ENCODE results near the gene BORCS6.

The BORCS6 gene

GRCh38 chr17:8210761-8211458 lies 20.9 kb upstream of the BORCS6 start:
- DNase-seq (ENCODE audit: low spot score), result no peak

- DNase-seq (ENCODE audit: low spot score), result peak; percentile 97
These were observed 20.2 kb upstream of the BORCS6 start, which contains the start of gene AURKB for GRCh38 chr17:8209907-8210760. AURKB (minus strand) TSS chr17:8210575; CDS start chr17:8210224, 351 bp downstream.

GRCh38 chr17:8206536-8206935 lies 16.6 kb upstream of the BORCS6 start:
- DNase-seq (ENCODE audit: low spot score), result no peak

GRCh38 chr17:8204761-8205555 lies 15.0 kb upstream of the BORCS6 start:
- no peak for DNase-seq (ENCODE audit: low spot score)

- DNase-seq (ENCODE audit: low spot score), result peak; percentile 77
These were observed 2.3 kb upstream of the BORCS6 start for GRCh38 chr17:8192070-8192815.

- DNase-seq (ENCODE audit: low spot score), result no peak
These were observed 526 bp upstream of the BORCS6 start for GRCh38 chr17:8190506-8190905.

- no peak for DNase-seq (ENCODE audit: low spot score)
These were observed 804 bp downstream of the BORCS6 start for GRCh38 chr17:8189041-8189710.

- no peak for DNase-seq (ENCODE audit: low spot score)
These were observed 1.6 kb downstream of the BORCS6 start for GRCh38 chr17:8188263-8188839.

- peak; percentile 85 for DNase-seq (ENCODE audit: low spot score)
These were observed 2.3 kb downstream of the BORCS6 start for GRCh38 chr17:8187517-8188262.

- peak; percentile 74 for DNase-seq (ENCODE audit: low spot score)
These were observed 3.0 kb downstream of the BORCS6 start for GRCh38 chr17:8186787-8187516.

- no peak for DNase-seq (ENCODE audit: low spot score)
These were observed 3.6 kb downstream of the BORCS6 start for GRCh38 chr17:8186446-8186786.

- peak; percentile 73 for DNase-seq (ENCODE audit: low spot score)
These were observed 4.2 kb downstream of the BORCS6 start for GRCh38 chr17:8185582-8186445.

GRCh38 chr17:8176998-8177731 lies 12.8 kb downstream of the BORCS6 start:
- no peak for DNase-seq (ENCODE audit: low spot score)

- DNase-seq (ENCODE audit: low spot score), result peak; percentile 88
These were observed 13.6 kb downstream of the BORCS6 start, which contains the start of gene TMEM107 for GRCh38 chr17:8176197-8176940. TMEM107 (minus strand) TSS chr17:8176380; CDS start chr17:8176286, 94 bp downstream.

- no peak for DNase-seq (ENCODE audit: low spot score)
These were observed 14.2 kb downstream of the BORCS6 start for GRCh38 chr17:8175795-8176196.

GRCh38 chr17:8173871-8174322 lies 16.1 kb downstream of the BORCS6 start:
- DNase-seq (ENCODE audit: low spot score), result no peak
